Stimulated activated CD8-positive, alpha-beta memory T cell treated with anti-CD3 and anti-CD28 coated beads, Interleukin-12 subunit alpha, Interleukin-12 subunit beta, amount 100 ng/mL, for 1 hour (primary cell): ENCODE measurements around the gene PRODH2.
"Not testable (repeated sequence)": the region's sequence is repeated elsewhere in the genome, so short reads cannot be mapped to it uniquely, and the experiment has no call there.

Experiments
- DNase-seq: peaks from one replicate; pipeline ENCODE4 v3.0.0-alpha.2; 2020; ENCODE audit warnings: low read depth

Gene PRODH2

DNA sequence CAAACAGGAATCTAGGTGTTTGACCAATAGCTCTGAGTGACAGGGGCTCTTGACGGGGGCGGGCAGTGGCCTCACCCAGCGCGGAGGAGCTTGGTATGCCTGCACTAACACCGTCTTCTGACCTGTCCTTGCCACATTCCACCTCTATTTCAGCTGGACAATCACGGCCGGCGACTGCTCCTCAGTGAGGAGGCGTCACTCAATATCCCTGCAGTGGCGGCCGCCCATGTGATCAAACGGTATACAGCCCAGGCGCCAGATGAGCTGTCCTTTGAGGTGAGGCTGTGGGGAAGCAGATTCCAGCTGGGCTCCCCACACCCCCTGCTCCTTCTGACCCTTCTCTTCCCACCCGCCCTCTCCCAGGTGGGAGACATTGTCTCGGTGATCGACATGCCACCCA lies 32.6 kb downstream of the PRODH2 start:
- no peak for DNase-seq

GRCh38 chr19:35779033-35779432 lies 33.6 kb downstream of the PRODH2 start:
- DNase-seq = no peak

DNA sequence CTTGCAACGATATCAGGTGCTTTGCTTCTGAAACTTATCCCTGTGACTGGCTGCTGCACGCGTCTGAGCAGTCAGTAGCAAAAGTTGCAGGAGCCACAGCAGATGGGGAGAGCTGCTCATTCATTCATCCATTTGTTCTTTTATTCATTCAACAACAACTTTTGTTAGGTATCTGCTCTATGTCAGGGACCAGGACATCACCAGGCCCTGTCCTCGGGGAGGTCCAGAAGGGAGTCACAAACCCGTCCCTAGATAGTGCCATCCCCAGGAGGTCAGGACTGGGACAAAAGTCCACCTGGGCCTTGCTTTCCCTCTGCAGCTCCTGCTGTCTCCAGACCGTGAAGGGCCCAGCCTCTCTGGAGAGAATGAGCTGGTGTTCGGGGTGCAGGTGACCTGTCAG lies 34.7 kb downstream of the PRODH2 start:
- DNase-seq = no peak

- DNase-seq = no peak
These were observed 35.4 kb downstream of the PRODH2 start for GRCh38 chr19:35777086-35777841.

GRCh38 chr19:35776102-35776788 lies 36.4 kb downstream of the PRODH2 start:
- DNase-seq = no peak

- peak; percentile 96 for DNase-seq
These were observed 37.1 kb downstream of the PRODH2 start, which contains the start of gene ARHGAP33 for GRCh38 chr19:35775298-35776101. Gene ARHGAP33, plus strand, starts transcription at chr19:35775564. Its CDS starts 95 bp downstream, at chr19:35775659.

- no peak for DNase-seq
These were observed 37.7 kb downstream of the PRODH2 start for GRCh38 chr19:35775046-35775297.

DNA sequence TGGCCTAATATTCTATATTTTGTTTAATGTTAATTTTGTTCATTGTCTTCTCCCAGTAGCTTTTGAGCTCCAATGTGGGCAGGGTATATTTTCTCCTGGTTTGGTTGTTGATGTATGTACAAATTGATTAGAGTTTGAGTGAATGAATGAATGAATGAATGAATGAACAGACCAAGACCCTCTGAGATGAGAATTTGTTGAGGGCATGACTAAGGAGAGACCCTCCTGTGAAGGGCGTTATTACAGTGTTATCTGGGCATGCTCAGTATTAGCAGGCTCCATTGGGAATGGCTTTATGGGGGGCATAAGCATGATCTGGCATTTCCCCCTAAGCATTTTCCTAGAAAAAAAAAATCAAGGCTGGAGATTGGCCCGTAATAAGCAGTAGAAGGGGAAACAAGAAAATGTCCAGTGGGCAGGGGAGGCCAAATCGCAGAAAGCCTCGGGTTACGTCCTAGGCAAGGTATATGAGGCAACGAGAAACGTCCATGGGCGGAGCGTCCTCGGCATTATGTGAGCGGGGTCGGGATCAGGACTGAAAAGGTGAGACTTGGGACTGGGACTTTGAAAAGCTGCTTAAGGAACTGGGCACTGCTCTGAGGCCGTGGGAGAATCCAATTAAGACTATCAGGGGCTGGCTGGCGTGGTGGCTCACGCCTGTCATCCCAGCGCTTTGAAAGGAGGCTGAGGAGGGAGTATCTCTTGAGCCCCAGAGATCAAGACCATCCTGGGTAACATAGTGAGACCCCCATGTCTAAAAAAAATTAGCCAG lies 38.2 kb downstream of the PRODH2 start:
- DNase-seq = no peak

GRCh38 chr19:35773020-35773806 lies 39.4 kb downstream of the PRODH2 start:
- DNase-seq = no peak

DNA sequence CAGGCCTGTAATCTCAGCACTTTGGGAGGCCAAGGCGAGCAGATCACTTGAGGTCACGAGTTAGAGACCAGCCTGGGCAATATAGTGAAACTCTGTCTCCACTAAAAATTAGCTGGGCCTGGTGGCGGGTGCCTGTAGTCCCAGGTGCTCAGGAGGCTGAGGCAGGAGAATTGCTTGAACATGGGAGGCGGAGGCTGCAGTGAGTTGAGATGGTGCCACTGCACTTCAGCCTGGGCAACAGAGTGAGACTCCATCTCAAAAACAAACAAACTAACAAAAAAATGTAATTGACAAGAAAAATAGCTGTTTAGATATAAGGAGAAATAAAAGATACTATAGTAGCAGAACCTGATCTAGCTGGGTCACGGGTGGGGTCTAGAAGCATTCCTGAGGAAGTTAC lies 40.3 kb downstream of the PRODH2 start:
- DNase-seq = not testable (repeated sequence)

DNA sequence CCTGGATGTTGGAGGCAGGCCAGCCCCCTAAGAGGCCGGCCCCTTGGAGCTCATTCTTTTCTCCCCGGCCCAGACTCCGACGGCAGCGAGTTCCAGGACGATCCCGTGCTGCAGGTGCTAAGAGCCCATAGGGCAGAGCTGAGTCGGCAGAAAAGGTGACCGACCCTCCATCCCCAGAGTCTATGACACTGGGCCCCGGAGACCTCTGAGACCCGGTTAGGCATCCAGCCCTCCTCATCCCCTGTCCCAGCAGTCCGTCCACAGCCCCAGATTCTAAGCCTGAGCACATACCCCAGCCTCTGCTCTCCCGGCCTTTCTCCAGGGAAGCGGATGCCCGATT lies 44.6 kb downstream of the PRODH2 start:
- no peak for DNase-seq

GRCh38 chr19:35767288-35768081 lies 45.2 kb downstream of the PRODH2 start:
- DNase-seq = no peak

GRCh38 chr19:35766571-35767104 lies 46.0 kb downstream of the PRODH2 start:
- no peak for DNase-seq

- DNase-seq = no peak
These were observed 48.0 kb downstream of the PRODH2 start for GRCh38 chr19:35764432-35765315.

DNA sequence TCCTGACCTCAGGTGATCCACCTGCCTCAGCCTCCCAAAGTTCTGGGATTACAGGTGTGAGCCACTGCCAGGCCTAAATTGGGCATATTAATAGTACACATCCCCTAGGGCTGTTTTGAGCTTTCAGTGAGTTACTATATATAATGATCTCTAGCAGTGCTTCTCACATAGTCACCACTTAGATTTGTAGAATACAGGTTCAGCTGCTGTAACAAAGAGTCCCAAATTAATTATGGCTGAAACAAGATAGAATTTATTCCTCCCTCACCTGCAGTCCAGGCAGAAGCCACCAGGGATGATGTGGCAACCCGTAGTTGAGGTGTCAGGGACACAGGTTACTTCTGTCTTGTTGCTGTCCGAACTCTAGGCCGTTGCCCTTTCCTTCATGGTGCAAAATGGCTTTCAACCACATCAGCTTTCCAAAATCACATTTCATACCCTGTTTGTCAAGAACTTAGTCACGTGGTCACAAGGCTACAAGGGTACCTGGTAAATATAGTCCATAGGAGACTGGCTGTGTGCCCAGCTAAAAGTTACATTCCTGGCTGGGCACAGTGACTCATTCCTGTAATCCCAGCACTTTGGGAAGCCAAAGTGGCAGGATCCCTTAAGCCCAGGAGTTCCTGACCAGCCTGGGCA lies 51.8 kb downstream of the PRODH2 start:
- DNase-seq = no peak

- no peak for DNase-seq
These were observed 52.9 kb downstream of the PRODH2 start for GRCh38 chr19:35759697-35760096.

GRCh38 chr19:35757749-35758608 lies 54.7 kb downstream of the PRODH2 start, which contains the start of gene PROSER3:
Gene PROSER3, plus strand, starts transcription at chr19:35758176. Its CDS starts 40 bp downstream, at chr19:35758216.
- peak; percentile 95 for DNase-seq
